Activated CD8-positive, alpha-beta memory T cell treated with anti-CD3 and anti-CD28 coated beads, Interleukin-2, amount 50 U/mL, for 24 hours (primary cell): ENCODE measurements around the gene PLAAT3.
"Not testable (repeated sequence)": the region's sequence is repeated elsewhere in the genome, so short reads cannot be mapped to it uniquely, and the experiment has no call there.

ENCODE experiments used
- DNase-seq: peaks from one replicate; pipeline ENCODE4 v3.0.0-alpha.2; 2020; ENCODE audit errors: extremely low read depth

PLAAT3 gene

GRCh38 chr11:63614136-63614671 is at the start of gene PLAAT3:
Gene PLAAT3, minus strand, starts transcription at chr11:63614433. Its CDS starts 419 bp downstream, at chr11:63614014.
- DNase-seq: no peak

GRCh38 chr11:63663809-63664208 is 49.6 kb upstream of the PLAAT3 start:
- no peak for DNase-seq

- DNase-seq: no peak
Observed at GRCh38 chr11:63660972-63661371, 46.7 kb upstream of the PLAAT3 start.

- DNase-seq: no peak
Observed at GRCh38 chr11:63652671-63653070, 38.4 kb upstream of the PLAAT3 start.

GRCh38 chr11:63643205-63643604 is 29.0 kb upstream of the PLAAT3 start:
- no peak for DNase-seq

GRCh38 chr11:63641727-63642126 is 27.5 kb upstream of the PLAAT3 start:
- DNase-seq: no peak

GRCh38 chr11:63639199-63639832 is 25.1 kb upstream of the PLAAT3 start:
- DNase-seq: no peak

GRCh38 chr11:63638436-63638835 is 24.2 kb upstream of the PLAAT3 start:
- DNase-seq: not testable (repeated sequence)

- DNase-seq: peak; percentile 33
Observed at GRCh38 chr11:63635762-63636465, 21.7 kb upstream of the PLAAT3 start.

GRCh38 chr11:63629426-63629825 is 15.2 kb upstream of the PLAAT3 start:
- DNase-seq: no peak

- no peak for DNase-seq
Observed at GRCh38 chr11:63623513-63624140, 9.4 kb upstream of the PLAAT3 start.

- DNase-seq: no peak
Observed at GRCh38 chr11:63622323-63622722, 8.1 kb upstream of the PLAAT3 start.

- no peak for DNase-seq
Observed at GRCh38 chr11:63621071-63621470, 6.8 kb upstream of the PLAAT3 start.

- DNase-seq: no peak
Observed at GRCh38 chr11:63619967-63620366, 5.7 kb upstream of the PLAAT3 start.

GRCh38 chr11:63617686-63618085 is 3.5 kb upstream of the PLAAT3 start:
- not testable (repeated sequence) for DNase-seq

- no peak for DNase-seq
Observed at GRCh38 chr11:63616953-63617352, 2.7 kb upstream of the PLAAT3 start.

- DNase-seq: no peak
Observed at GRCh38 chr11:63613517-63614135, 607 bp downstream of the PLAAT3 start.

GRCh38 chr11:63612181-63612580 is 2.1 kb downstream of the PLAAT3 start:
- no peak for DNase-seq

GRCh38 chr11:63611395-63611747 is 2.9 kb downstream of the PLAAT3 start:
- no peak for DNase-seq

GRCh38 chr11:63610604-63611394 is 3.4 kb downstream of the PLAAT3 start:
- no peak for DNase-seq

- no peak for DNase-seq
Observed at GRCh38 chr11:63609971-63610580, 4.2 kb downstream of the PLAAT3 start.
